CD14-positive monocyte (primary cell): Measurements from ENCODE around the gene FRMD6. TPM values are rescaled to one million over a fixed set of nuclear protein-coding genes. Genes with fewer than 3 reads are reported as not detected.

Source experiments
- DNase-seq, 3 donors: peaks; one replicate each; pipeline ENCODE4 v3.0.0-alpha.2; 2011 to 2022
- H2AFZ ChIP-seq: 2 replicates; pipeline ENCODE4 v1.6.0; 2012; ENCODE audit warnings: mild to moderate bottlenecking, low read depth, low read length, inconsistent platforms; ENCODE audit not compliant: insufficient read depth, poor library complexity, severe bottlenecking
- H3K27ac ChIP-seq, 2 donors: 1 replicate in 1 of 2; 2 replicates in 1 of 2; pipeline ENCODE4 v1.5.1; 2012 to 2013; ENCODE audit warnings: low read length in 2 of 2, control low read depth in 1 of 2, inconsistent platforms in 1 of 2, low read depth in 1 of 2, mild to moderate bottlenecking in 1 of 2
- H3K27me3 ChIP-seq, 2 donors: one replicate each; pipeline versions ENCODE4 v1.6.0 to v1.6.1; 2011 to 2013; ENCODE audit warnings: low read length in 2 of 2; ENCODE audit not compliant: control insufficient read depth in 2 of 2, insufficient read depth in 2 of 2
- H3K36me3 ChIP-seq, 2 donors: replicated peaks in 1 of 2; 1 replicate in 1 of 2; 2 replicates in 1 of 2; pipeline versions ENCODE4 v1.5.1 to v1.6.1; 2012 to 2013; ENCODE audit warnings: low read length in 2 of 2, control low read depth in 1 of 2, inconsistent platforms in 1 of 2, mild to moderate bottlenecking in 1 of 2; ENCODE audit not compliant: insufficient read depth in 2 of 2, control insufficient read depth in 1 of 2
- H3K4me1 ChIP-seq, 2 donors: 1 replicate in 1 of 2; 2 replicates in 1 of 2; pipeline versions ENCODE4 v1.5.1 to v1.6.1; 2012 to 2013; ENCODE audit warnings: low read length in 2 of 2, control low read depth in 1 of 2, inconsistent platforms in 1 of 2, mild to moderate bottlenecking in 1 of 2, moderate library complexity in 1 of 2; ENCODE audit not compliant: insufficient read depth in 2 of 2, control insufficient read depth in 1 of 2
- H3K4me2 ChIP-seq: replicated peaks from 2 replicates; pipeline ENCODE3; 2012; ENCODE audit warnings: low read length, moderate library complexity, mild to moderate bottlenecking; ENCODE audit not compliant: poor library complexity, severe bottlenecking; ENCODE audit errors: extremely low read depth
- H3K4me3 ChIP-seq, 3 experiments: fragments of 200-600 bp in 1 of 3; sonication (generic) in 1 of 3; replicated peaks in 1 of 3; 1 replicate in 2 of 3; 2 replicates in 1 of 3; pipeline ENCODE4 v1.5.1; 2011 to 2013; ENCODE audit warnings: low read length in 3 of 3, mild to moderate bottlenecking in 3 of 3, control low read depth in 2 of 3, low read depth in 2 of 3, inconsistent platforms in 1 of 3, moderate library complexity in 1 of 3
- H3K79me2 ChIP-seq: 2 replicates; pipeline ENCODE4 v1.6.0; 2012; ENCODE audit warnings: mild to moderate bottlenecking, control low read depth, inconsistent platforms, low read length, moderate library complexity; ENCODE audit not compliant: insufficient read depth
- H3K9ac ChIP-seq: 2 replicates; pipeline ENCODE4 v1.6.0; 2017; ENCODE audit warnings: low read length, mild to moderate bottlenecking; ENCODE audit not compliant: insufficient read depth, poor library complexity, severe bottlenecking
- H3K9me3 ChIP-seq, 2 donors: replicated peaks in 1 of 2; 1 replicate in 1 of 2; 2 replicates in 1 of 2; pipeline versions ENCODE4 v1.5.1 to v1.6.1; 2012 to 2013; ENCODE audit warnings: low read length in 2 of 2, control low read depth in 1 of 2; ENCODE audit not compliant: control insufficient read depth in 1 of 2, insufficient read depth in 1 of 2
- H4K20me1 ChIP-seq: 2 replicates; pipeline ENCODE4 v1.6.0; 2012; ENCODE audit warnings: mild to moderate bottlenecking, low read length, control low read depth, moderate library complexity; ENCODE audit not compliant: insufficient read depth
- H3K27ac Mint-ChIP-seq, 7 donors: one replicate each; pipeline ENCODE4 v1.8.0; 2020; ENCODE audit warnings: mild to moderate bottlenecking in 7 of 7, mixed read lengths in 7 of 7, moderate library complexity in 6 of 7, inconsistent platforms in 2 of 7
- H3K27me3 Mint-ChIP-seq, 3 donors: one replicate each; pipeline ENCODE4 v1.8.0; 2021 to 2022; ENCODE audit warnings: low read depth in 3 of 3, mild to moderate bottlenecking in 3 of 3, mixed read lengths in 3 of 3, moderate library complexity in 3 of 3, inconsistent platforms in 1 of 3
- H3K36me3 Mint-ChIP-seq, 2 donors: one replicate each; pipeline ENCODE4 v1.8.0; 2020; ENCODE audit warnings: mixed read lengths in 2 of 2, inconsistent platforms in 1 of 2, mild to moderate bottlenecking in 1 of 2
- H3K4me1 Mint-ChIP-seq: one replicate; pipeline ENCODE4 v1.8.0; 2020; ENCODE audit warnings: mild to moderate bottlenecking, mixed read lengths
- H3K4me3 Mint-ChIP-seq, 2 donors: one replicate each; pipeline ENCODE4 v1.8.0; 2020; ENCODE audit warnings: mild to moderate bottlenecking in 2 of 2, mixed read lengths in 2 of 2, moderate library complexity in 1 of 2
- H3K9me3 Mint-ChIP-seq, 7 donors: one replicate each; pipeline ENCODE4 v1.8.0; 2020 to 2022; ENCODE audit warnings: mixed read lengths in 7 of 7, mild to moderate bottlenecking in 6 of 7, moderate library complexity in 6 of 7, inconsistent platforms in 2 of 7
- WGBS: methylation state at CpG from one replicate; pipeline ENCODE4 v1.1.5; 2013; ENCODE audit warnings: missing lambda C conversion rate; ENCODE audit not compliant: insufficient coverage; 5-methylcytosine and 5-hydroxymethylcytosine counted together
- intact Hi-C, 2 donors: fragments of 100-400 bp; cut with micrococcal nuclease; formaldehyde crosslinking; loops; one replicate each; pipeline versions ENCODE4 v1.15.0 to v1.15.1; 2023
- polyA plus RNA-seq, 3 donors: library from polyadenylated mRNA; depleted of rRNA in 1 of 3; unstranded in 2 of 3; stranded (reverse) in 1 of 3; fragments of 300-500 nt in 2 of 3; fragments of >200 nt in 1 of 3; fragmentation: Illumina TruSeq in 2 of 3; gene quantifications; 1 replicate in 2 of 3; 2 replicates in 1 of 3; pipeline ENCODE4 v1.2.3, GENCODE V29; 2012 to 2021
- TF ChIP-seq, protein P1 (sequence below): fragments of 200-600 bp; IDR thresholded peaks from one replicate; pipeline ENCODE4 v1.8.0; 2022; ENCODE audit warnings: antibody characterized with exemption, mild to moderate bottlenecking

FRMD6 gene
- polyA plus RNA-seq, 3 donors = 0.12 to 0.25 (median 0.12) TPM

DNA sequence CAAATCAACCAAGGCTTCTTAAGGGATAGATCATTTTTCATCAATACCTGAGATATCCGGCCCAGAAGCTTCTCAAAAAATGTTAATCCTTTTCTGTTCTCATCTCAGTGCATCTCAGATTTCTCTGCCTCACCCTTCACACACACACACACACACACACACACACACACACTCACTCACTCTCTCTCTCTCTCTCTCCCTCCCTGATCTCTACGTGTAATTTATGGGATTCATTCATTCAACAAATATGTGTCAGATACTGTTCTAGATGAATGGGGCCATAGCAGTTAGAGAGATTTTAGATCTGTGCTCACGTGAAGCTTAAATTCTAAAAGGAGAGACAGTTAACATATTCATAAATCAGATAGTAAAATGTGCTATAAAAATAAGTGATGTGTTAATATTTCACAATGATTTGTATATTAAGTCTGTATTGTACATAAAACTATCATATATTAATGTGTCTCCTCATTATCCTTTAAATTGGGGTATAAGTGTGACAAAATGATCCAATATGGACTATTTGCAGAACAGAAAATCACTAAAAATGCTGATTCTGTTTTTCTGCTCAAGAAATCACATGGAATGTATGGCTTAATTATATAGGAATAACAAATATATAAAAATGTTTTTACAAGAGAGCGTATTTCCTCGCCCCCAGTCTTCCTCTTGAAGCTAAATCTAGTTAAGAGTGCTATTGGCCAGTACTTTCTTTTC, 7.3 kb upstream of the FRMD6 start:
- 83% methylated on average over 1 of the region's 5 CpGs for WGBS
- peaks cover 0 to 3% (median 1%) of the 10 kb centered on the region in 3 donors for H3K27me3 Mint-ChIP-seq
- H3K36me3 Mint-ChIP-seq = no peaks in the 10 kb centered on the region
- no peaks in the 10 kb centered on the region for H3K4me1 Mint-ChIP-seq
- Histone ChIP-seq H3K27me3 (no peaks in the 10 kb centered on the region), H3K4me2 (no peak overlapping the region), H3K4me3 (no peak overlapping the region), H3K9me3 (no peaks in the 10 kb centered on the region), H3K36me3 (no peaks in the 10 kb centered on the region), H3K4me1 (no peaks in the 10 kb centered on the region), H3K79me2 (no peaks in the 10 kb centered on the region), H4K20me1 (no peaks in the 10 kb centered on the region), H3K27ac (no peak overlapping the region), H3K9ac (no peak overlapping the region), H2AFZ (no peak overlapping the region)
- peaks cover 0 to 1% (median 0%) of the 10 kb centered on the region in 7 donors for H3K9me3 Mint-ChIP-seq
- H3K27ac Mint-ChIP-seq = no peak overlapping the region
- TF ChIP-seq, protein P1, sequence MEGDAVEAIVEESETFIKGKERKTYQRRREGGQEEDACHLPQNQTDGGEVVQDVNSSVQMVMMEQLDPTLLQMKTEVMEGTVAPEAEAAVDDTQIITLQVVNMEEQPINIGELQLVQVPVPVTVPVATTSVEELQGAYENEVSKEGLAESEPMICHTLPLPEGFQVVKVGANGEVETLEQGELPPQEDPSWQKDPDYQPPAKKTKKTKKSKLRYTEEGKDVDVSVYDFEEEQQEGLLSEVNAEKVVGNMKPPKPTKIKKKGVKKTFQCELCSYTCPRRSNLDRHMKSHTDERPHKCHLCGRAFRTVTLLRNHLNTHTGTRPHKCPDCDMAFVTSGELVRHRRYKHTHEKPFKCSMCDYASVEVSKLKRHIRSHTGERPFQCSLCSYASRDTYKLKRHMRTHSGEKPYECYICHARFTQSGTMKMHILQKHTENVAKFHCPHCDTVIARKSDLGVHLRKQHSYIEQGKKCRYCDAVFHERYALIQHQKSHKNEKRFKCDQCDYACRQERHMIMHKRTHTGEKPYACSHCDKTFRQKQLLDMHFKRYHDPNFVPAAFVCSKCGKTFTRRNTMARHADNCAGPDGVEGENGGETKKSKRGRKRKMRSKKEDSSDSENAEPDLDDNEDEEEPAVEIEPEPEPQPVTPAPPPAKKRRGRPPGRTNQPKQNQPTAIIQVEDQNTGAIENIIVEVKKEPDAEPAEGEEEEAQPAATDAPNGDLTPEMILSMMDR = no peak
- intact Hi-C loops = no loop called here
- no peak for DNase-seq
- H3K4me3 Mint-ChIP-seq = no peak overlapping the region

DNA sequence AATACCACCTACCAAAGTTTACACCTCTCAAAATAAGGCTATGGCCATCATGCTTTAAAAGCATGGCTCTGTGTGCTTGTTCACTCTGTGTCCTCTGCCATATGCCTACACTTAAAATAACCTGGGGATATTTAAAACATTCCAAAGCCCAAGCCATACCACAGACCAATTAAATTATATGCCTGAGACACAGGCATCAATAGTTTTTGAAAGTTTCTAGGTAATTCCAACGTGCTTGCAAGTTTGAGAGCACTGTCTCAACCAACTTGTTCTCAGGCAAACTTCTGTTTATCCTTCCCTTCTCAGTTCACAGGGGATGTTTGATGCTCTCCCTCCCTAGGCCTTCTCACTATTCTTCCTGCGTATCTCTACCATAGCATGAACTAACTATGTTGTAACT, 3.4 kb upstream of the FRMD6 start:
- Mint-ChIP-seq H3K27me3 (peaks cover 16 to 19% (median 17%) of the 10 kb centered on the region in 3 donors), H3K36me3 (no peaks in the 10 kb centered on the region), H3K9me3 (peaks cover 0 to 4% (median 0%) of the 10 kb centered on the region in 7 donors), H3K4me1 (peaks cover 17% of the 10 kb centered on the region), H3K4me3 (no peak overlapping the region), H3K27ac (no peak overlapping the region)
- Histone ChIP-seq H4K20me1 (no peaks in the 10 kb centered on the region), H3K9ac (no peak overlapping the region), H3K27me3 (peaks cover 8 to 12% of the 10 kb centered on the region in 2 donors), H3K9me3 (no peaks in the 10 kb centered on the region), H3K4me3 (no peak overlapping the region), H2AFZ (no peak overlapping the region), H3K4me1 (peaks cover 14 to 25% of the 10 kb centered on the region in 2 donors), H3K36me3 (no peaks in the 10 kb centered on the region), H3K4me2 (no peak overlapping the region), H3K27ac (no peak overlapping the region), H3K79me2 (no peaks in the 10 kb centered on the region)
- no CpG with 5 or more reads among the region's 2 CpGs for WGBS
- TF ChIP-seq, protein P1 = no peak
- DNase-seq = no peak
- intact Hi-C loops = no loop called here
